Nephron (organoid): ENCODE results near the gene ANKRD17.
"Not testable (repeated sequence)": the region's sequence is repeated elsewhere in the genome, so short reads cannot be mapped to it uniquely, and the experiment has no call there.

Source experiments
- H3K27ac Mint-ChIP-seq, 3 experiments: 2 replicates each; pipeline ENCODE4 v1.8.0; 2020; ENCODE audit warnings: mixed read lengths in 3 of 3, mild to moderate bottlenecking in 2 of 3, moderate library complexity in 1 of 3
- H3K27me3 Mint-ChIP-seq: 2 replicates; pipeline ENCODE4 v1.8.0; 2021; ENCODE audit warnings: low read depth, mild to moderate bottlenecking, moderate library complexity, mixed read lengths
- H3K36me3 Mint-ChIP-seq: 2 replicates; pipeline ENCODE4 v1.8.0; 2020; ENCODE audit warnings: low read depth, mixed read lengths
- H3K4me1 Mint-ChIP-seq: 2 replicates; pipeline ENCODE4 v1.8.0; 2020; ENCODE audit warnings: mixed read lengths
- H3K4me3 Mint-ChIP-seq, 3 experiments: 2 replicates each; pipeline ENCODE4 v1.8.0; 2020; ENCODE audit warnings: mild to moderate bottlenecking in 3 of 3, mixed read lengths in 3 of 3, moderate library complexity in 2 of 3
- H3K9me3 Mint-ChIP-seq: 2 replicates; pipeline ENCODE4 v1.8.0; 2020; ENCODE audit warnings: mixed read lengths
- CTCF ChIP-seq, 3 experiments: fragments of 200-600 bp; sonication (generic); IDR thresholded peaks; one replicate each; pipeline ENCODE4 v1.5.0; 2021; ENCODE audit warnings: antibody characterized with exemption in 3 of 3; ENCODE audit not compliant: unreplicated experiment in 3 of 3

Gene ANKRD17

GRCh38 chr4:73230865-73231517, 27.6 kb downstream of the ANKRD17 start:
- H3K27ac Mint-ChIP-seq: no peak overlapping the region
- TF ChIP-seq CTCF (IDR thresholded peaks at IDR 0.05; ENCODE audit: unreplicated experiment in 3 of 3): no peak
- H3K36me3 Mint-ChIP-seq: peaks cover 47% of the 10 kb centered on the region
- no peak overlapping the region for H3K4me3 Mint-ChIP-seq
- no peaks in the 10 kb centered on the region for H3K27me3 Mint-ChIP-seq
- no peaks in the 10 kb centered on the region for H3K9me3 Mint-ChIP-seq
- no peaks in the 10 kb centered on the region for H3K4me1 Mint-ChIP-seq

- H3K27ac Mint-ChIP-seq, H3K4me3 Mint-ChIP-seq, H3K9me3 Mint-ChIP-seq, H3K27me3 Mint-ChIP-seq, H3K4me1 Mint-ChIP-seq: not testable (repeated sequence)
- H3K36me3 Mint-ChIP-seq: peaks cover 28% of the 10 kb centered on the region
Observed at GRCh38 chr4:73228800-73229199, 29.8 kb downstream of the ANKRD17 start.

GRCh38 chr4:73224886-73225285, 33.7 kb downstream of the ANKRD17 start:
- no peak for TF ChIP-seq CTCF (IDR thresholded peaks at IDR 0.05; ENCODE audit: unreplicated experiment in 3 of 3)
- H3K9me3 Mint-ChIP-seq: no peaks in the 10 kb centered on the region
- peaks cover 6% of the 10 kb centered on the region for H3K36me3 Mint-ChIP-seq
- H3K4me1 Mint-ChIP-seq: peaks cover 25% of the 10 kb centered on the region
- H3K27ac Mint-ChIP-seq: peak overlapping the region in 1 of 3 experiments; percentile 37
- no peaks in the 10 kb centered on the region for H3K27me3 Mint-ChIP-seq
- peak overlapping the region in 1 of 3 experiments; percentile 34 for H3K4me3 Mint-ChIP-seq

GRCh38 chr4:73223258-73223650, 35.3 kb downstream of the ANKRD17 start:
- Mint-ChIP-seq H3K27ac (no peak overlapping the region), H3K4me1 (peaks cover 26% of the 10 kb centered on the region), H3K9me3 (no peaks in the 10 kb centered on the region), H3K27me3 (no peaks in the 10 kb centered on the region), H3K36me3 (peaks cover 3% of the 10 kb centered on the region), H3K4me3 (peak overlapping the region; percentile 36 to 62 (median 54))
- no peak for TF ChIP-seq CTCF (IDR thresholded peaks at IDR 0.05; ENCODE audit: unreplicated experiment in 3 of 3)

GRCh38 chr4:73222466-73223257, 35.9 kb downstream of the ANKRD17 start:
- Mint-ChIP-seq H3K9me3 (no peaks in the 10 kb centered on the region), H3K36me3 (peaks cover 3% of the 10 kb centered on the region), H3K4me1 (peaks cover 26% of the 10 kb centered on the region), H3K27me3 (no peaks in the 10 kb centered on the region), H3K4me3 (no peak overlapping the region), H3K27ac (no peak overlapping the region)
- no peak for TF ChIP-seq CTCF (IDR thresholded peaks at IDR 0.05; ENCODE audit: unreplicated experiment in 3 of 3)

GRCh38 chr4:73221734-73222133, 36.9 kb downstream of the ANKRD17 start:
- TF ChIP-seq CTCF (IDR thresholded peaks at IDR 0.05; ENCODE audit: unreplicated experiment in 3 of 3): no peak
- H3K9me3 Mint-ChIP-seq: no peaks in the 10 kb centered on the region
- peaks cover 3% of the 10 kb centered on the region for H3K36me3 Mint-ChIP-seq
- peak overlapping the region in 2 of 3 experiments; percentile 63 to 68 for H3K27ac Mint-ChIP-seq
- peaks cover 26% of the 10 kb centered on the region for H3K4me1 Mint-ChIP-seq
- no peaks in the 10 kb centered on the region for H3K27me3 Mint-ChIP-seq
- peak overlapping the region; percentile 74 to 84 (median 79) for H3K4me3 Mint-ChIP-seq
